Measurements from ENCODE around the gene MRPL45.

Gene MRPL45

DNA sequence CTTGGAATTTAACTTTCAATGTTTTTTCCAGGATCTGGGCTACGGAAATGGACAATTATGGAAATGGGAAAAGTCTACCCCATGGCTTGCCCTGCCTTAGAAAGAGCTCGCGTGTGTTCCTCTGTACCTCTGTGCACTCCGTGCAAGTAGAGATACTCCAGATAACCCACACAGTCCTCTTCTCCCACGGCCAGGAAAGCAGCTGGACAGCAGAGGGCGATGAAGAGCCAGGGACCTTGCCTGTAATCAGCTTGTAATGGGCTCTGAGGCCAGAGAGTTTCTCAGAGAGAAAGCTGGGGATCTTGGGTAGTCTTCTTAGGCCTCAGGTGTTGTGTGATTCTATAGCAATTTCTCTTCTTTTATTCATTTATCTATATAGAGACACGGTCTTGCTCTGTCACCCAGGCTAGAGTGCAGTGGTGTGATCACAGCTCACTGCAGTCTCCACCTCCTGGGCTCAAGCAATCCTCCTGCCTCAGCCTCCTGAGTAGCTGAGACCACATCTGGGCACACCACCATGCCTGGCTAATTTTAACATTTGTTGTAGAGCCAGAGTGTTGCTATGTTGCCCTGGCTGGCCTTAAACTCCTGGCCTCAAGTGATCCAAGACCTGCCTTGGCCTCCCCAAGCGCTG is 52.2 kb downstream of the MRPL45 start:
- peak; percentile 42 to 78 (median 64) for DNase-seq

DNA sequence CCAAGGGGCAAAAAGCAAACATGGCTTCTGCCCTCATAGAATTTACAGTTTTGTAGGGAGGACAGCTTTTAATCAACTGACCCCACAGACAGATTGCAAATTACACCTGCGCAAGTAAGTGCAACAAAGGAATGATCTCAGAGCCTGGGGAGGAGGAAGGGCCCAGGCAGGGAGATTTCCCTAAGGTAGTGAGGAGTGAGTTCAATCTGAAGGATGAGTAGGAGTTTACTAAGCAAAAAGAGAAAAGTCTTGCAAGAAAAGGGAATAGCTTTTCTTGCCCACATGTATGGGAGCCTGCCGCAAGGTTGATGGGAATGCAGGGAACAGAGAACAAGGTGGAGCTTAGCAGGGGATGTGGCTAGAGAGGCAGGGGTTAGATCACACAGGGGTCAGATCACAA is 53.1 kb downstream of the MRPL45 start:
- no peak for DNase-seq

- peak; percentile 63 to 90 (median 82) for DNase-seq
Measured at GRCh38 chr17:38351412-38352222, 54.6 kb downstream of the MRPL45 start, which contains the start of gene SOCS7. Gene SOCS7 (plus strand): TSS chr17:38351844. CDS start chr17:38352053, 209 bp downstream.

DNA sequence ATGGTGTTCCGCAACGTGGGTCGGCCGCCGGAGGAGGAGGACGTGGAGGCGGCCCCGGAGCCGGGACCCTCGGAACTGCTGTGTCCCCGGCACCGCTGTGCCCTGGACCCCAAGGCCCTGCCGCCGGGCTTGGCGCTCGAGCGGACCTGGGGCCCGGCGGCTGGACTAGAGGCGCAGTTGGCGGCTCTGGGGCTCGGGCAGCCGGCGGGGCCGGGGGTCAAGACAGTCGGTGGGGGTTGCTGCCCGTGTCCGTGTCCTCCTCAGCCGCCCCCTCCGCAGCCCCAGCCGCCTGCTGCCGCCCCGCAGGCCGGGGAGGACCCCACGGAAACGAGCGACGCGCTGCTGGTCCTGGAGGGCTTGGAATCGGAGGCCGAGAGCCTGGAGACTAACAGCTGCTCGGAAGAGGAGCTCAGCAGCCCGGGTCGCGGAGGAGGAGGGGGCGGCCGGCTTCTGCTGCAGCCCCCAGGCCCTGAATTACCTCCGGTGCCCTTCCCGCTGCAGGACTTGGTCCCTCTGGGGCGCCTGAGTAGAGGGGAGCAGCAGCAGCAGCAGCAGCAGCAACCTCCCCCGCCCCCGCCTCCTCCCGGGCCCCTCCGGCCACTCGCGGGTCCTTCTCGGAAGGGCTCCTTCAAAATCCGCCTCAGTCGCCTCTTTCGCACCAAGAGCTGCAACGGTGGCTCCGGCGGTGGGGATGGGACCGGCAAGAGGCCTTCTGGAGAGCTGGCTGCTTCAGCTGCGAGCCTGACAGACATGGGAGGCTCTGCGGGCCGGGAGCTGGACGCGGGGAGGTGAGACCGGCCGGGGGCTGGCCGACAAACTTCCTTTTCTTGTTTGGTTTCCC is 55.5 kb downstream of the MRPL45 start:
- no peak for DNase-seq

DNA sequence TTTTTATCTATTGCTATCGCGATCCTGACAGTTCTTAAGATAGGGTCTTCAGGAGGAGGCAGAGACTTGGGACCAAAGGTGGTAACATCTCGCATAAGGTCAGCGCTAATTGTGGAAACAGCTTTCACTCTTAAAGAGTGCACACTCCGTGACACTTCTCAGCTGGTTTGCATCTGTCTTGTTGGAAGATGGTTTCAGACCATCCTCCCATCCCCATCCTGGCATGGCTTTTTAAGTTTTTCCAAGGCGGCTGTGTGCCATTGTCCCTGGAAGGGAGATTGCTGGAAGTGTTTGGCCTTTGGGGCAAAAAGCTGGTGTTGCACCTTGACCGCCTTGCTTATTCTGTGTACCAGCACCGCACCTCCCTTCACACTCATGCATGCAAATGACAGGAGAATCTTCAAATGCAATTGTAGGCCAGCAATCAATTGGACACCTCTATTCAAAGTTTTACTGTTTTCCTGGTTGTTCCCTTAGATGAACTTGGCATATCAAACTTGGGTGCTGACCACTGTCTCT is 56.2 kb downstream of the MRPL45 start:
- no peak for DNase-seq

DNA sequence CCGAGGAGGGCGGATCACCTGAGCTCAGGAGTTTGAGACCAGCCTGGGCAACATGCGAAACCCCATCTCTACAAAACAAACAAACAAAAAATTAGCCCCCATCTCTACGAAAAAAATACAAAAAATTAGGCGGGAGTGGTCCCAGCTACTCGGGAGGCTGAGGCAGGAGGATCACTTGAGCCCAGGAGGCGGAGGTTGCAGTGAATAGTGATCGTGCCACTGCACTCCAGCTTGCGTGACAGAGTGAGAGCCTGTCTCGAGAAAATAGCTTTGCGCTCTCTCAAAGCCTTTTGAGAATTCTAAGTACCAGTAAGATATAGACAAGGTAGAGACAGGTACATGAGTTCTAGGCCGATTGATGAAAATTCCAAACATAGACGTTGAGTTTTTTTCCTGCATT is 56.7 kb downstream of the MRPL45 start:
- DNase-seq: no peak

GRCh38 chr17:38354466-38354865 is 57.5 kb downstream of the MRPL45 start:
- no peak for DNase-seq

GRCh38 chr17:38355251-38355650 is 58.3 kb downstream of the MRPL45 start:
- no peak for DNase-seq

GRCh38 chr17:38357486-38358123 is 60.6 kb downstream of the MRPL45 start:
- no peak for DNase-seq

DNA sequence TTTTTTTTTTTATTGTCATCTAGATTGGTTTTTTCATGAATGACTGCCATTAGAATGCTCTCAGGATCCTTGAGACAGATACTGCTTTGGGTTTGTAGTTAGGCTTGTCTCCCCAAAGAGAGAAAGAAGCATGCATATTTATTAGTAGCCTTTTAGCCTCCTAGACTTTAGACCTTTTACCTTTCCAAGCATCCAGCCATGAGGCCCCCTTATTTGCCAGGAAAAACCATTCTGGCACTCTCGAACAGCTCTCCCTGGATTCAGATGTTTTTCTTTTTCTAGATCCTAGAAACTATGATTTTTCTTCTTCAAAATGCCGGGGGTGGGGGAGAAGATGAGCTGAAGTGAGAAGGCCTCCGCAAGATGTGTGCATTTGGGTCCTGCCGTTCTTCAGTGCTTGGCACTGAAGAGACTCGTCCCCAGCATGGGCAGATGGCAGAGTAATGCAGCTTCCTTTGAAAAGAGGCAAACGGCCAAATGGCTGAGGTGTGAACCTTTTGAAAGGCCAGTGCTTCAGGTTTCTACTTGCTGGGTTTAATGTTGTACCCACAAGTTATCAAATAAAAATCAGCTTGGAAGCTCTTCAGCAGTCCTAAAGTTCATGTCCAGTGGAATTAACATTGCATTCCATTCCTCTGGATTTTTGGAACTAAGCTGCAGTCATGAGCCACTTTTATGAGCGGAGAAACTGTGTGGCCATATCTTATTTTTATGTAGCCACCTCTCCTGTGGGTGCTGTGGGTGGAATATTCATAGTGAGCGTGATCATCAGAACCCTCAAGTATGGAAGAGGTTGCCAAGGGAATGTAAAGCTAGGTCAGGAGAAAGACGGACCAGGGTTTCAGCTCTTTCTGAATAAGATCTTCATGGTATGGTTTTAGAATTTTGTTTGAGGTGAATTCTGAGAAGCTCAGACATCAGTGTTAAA is 61.9 kb downstream of the MRPL45 start:
- no peak for DNase-seq

- DNase-seq: no peak
Measured at GRCh38 chr17:38361694-38362465, 64.9 kb downstream of the MRPL45 start.

DNA sequence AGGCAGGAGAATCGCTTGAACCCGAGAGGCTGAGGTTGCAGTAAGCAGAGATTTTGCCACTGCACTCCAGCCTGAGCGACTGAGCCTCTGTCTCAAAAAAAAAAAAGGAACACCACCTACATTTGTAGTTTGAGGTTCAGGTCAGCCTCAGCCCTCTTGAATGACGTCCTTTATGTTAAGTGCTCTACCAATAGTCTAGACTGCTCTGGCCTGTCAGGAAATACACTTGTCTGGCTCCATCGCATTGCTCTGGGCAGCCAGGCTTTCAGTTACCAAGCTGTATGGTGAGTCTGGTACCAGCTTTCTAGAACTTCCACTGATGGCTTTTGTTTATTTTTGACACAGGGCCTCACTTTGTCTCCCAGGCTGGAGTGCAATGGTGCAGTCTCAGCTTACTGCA is 66.0 kb downstream of the MRPL45 start:
- DNase-seq: no peak

- no peak for DNase-seq
Measured at GRCh38 chr17:38364741-38365140, 67.8 kb downstream of the MRPL45 start.

DNA sequence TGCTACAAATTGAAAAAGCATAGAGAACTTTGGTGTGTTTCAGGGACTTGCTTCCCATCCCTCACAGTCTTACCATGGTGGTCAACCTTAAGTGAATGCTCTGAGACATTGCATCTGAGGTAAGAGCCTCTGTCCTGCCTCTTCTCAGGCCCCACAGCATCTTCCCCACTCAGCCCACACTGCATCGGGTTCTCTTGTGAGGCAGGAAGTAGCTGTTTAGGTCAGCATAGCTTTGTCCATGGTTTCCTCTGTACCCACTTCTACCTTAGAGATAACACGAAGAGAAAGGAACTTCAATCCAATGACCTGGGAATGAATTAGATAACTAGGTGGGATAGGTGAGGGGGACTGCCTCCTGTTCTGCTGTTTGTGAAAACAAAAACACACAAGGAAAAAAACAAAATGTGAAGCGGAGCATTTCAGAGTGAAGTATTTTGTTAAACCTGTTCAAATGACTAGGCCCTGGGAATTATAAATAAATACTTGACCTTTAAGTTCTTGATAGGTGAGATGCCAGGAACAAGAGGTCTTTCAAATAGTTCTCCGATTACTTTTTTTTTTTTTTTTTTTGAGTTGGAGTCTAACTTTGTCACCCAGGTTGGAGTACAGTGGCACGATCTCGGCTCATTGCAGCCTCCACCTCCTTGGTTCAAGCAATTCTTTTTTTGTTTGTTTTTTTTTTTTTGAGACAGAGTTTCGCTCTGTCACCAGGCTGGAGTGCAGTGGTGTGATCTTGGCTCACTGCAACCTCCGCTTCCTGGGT is 72.3 kb downstream of the MRPL45 start:
- no peak for DNase-seq
